Fibroblast of skin of back (primary cell): ENCODE measurements around the gene PYGL.
"Not testable (repeated sequence)": the region's sequence is repeated elsewhere in the genome, so short reads cannot be mapped to it uniquely, and the experiment has no call there.

ENCODE experiments used
- DNase-seq: peaks from one replicate; pipeline ENCODE4 v3.0.0-alpha.2; 2013

The PYGL gene

GRCh38 chr14:50954811-50955372 lies 10.6 kb upstream of the PYGL start:
- DNase-seq, result peak; percentile 72

GRCh38 chr14:50953502-50953901 lies 9.2 kb upstream of the PYGL start:
- no peak for DNase-seq

GRCh38 chr14:50951032-50951431 lies 6.7 kb upstream of the PYGL start:
- no peak for DNase-seq

- no peak for DNase-seq
Observed at GRCh38 chr14:50948205-50948604, 3.9 kb upstream of the PYGL start.

- no peak for DNase-seq
Observed at GRCh38 chr14:50947446-50947845, 3.2 kb upstream of the PYGL start.

- no peak for DNase-seq
Observed at GRCh38 chr14:50946234-50946935, 2.1 kb upstream of the PYGL start.

GRCh38 chr14:50944647-50945413 lies 547 bp upstream of the PYGL start:
- DNase-seq, result peak; percentile 40

- no peak for DNase-seq
Observed at GRCh38 chr14:50943261-50943942, 881 bp downstream of the PYGL start.

- DNase-seq, result not testable (repeated sequence)
Observed at GRCh38 chr14:50941638-50942037, 2.6 kb downstream of the PYGL start.

- peak; percentile 86 for DNase-seq
Observed at GRCh38 chr14:50941151-50941550, 3.1 kb downstream of the PYGL start.

- DNase-seq, result no peak
Observed at GRCh38 chr14:50937800-50938199, 6.5 kb downstream of the PYGL start.

GRCh38 chr14:50937325-50937724 lies 7.0 kb downstream of the PYGL start:
- DNase-seq, result peak; percentile 38

GRCh38 chr14:50936882-50937281 lies 7.4 kb downstream of the PYGL start:
- no peak for DNase-seq

GRCh38 chr14:50936016-50936340 lies 8.3 kb downstream of the PYGL start:
- DNase-seq, result no peak

- no peak for DNase-seq
Observed at GRCh38 chr14:50935126-50936015, 8.9 kb downstream of the PYGL start.

- DNase-seq, result no peak
Observed at GRCh38 chr14:50932592-50933495, 11.4 kb downstream of the PYGL start.

- DNase-seq, result no peak
Observed at GRCh38 chr14:50932156-50932555, 12.1 kb downstream of the PYGL start.

GRCh38 chr14:50931559-50931958 lies 12.7 kb downstream of the PYGL start:
- no peak for DNase-seq

- no peak for DNase-seq
Observed at GRCh38 chr14:50929506-50929905, 14.8 kb downstream of the PYGL start.

- DNase-seq, result no peak
Observed at GRCh38 chr14:50928002-50928635, 16.2 kb downstream of the PYGL start.
